ENCODE results near the gene GPR26.

DNA sequence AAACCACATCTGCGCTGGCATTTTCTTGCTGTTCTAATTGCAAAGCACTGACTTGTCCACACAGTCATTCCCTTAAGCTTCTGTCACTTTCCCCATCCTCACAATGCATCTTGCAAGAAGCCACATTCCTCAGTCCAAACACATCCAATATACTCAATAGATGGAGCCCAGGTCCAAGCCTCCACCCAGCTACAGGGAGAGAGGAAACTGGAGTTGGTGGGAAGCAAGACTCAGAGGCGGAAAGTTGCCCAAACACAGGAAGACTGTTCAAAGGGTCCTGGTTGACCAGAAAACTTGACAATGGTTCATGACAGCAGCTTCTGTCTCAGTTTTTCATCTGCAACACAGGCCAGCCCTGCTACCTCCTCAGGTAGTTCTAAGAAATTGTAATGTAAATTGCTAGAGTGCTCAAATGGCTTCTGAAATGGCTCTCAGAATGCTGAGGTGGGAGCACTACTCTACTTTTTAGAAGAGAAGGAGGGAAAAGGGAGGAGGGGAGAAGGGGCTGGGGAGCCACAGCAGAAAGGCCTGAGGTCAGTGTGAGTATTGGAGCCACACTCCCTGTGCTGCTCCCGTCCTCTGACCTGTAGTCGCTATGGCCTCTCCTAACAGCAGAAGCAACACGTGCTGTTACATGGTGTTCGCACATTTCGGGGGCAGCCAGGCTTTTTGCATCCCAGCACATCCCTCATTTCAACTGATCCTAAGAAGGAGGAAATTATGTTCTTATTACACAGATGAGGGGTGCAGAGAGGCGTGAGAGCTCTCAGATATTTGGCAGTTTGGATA is 46.9 kb upstream of the GPR26 start:
- TF ChIP-seq, protein P1, sequence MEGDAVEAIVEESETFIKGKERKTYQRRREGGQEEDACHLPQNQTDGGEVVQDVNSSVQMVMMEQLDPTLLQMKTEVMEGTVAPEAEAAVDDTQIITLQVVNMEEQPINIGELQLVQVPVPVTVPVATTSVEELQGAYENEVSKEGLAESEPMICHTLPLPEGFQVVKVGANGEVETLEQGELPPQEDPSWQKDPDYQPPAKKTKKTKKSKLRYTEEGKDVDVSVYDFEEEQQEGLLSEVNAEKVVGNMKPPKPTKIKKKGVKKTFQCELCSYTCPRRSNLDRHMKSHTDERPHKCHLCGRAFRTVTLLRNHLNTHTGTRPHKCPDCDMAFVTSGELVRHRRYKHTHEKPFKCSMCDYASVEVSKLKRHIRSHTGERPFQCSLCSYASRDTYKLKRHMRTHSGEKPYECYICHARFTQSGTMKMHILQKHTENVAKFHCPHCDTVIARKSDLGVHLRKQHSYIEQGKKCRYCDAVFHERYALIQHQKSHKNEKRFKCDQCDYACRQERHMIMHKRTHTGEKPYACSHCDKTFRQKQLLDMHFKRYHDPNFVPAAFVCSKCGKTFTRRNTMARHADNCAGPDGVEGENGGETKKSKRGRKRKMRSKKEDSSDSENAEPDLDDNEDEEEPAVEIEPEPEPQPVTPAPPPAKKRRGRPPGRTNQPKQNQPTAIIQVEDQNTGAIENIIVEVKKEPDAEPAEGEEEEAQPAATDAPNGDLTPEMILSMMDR (IDR thresholded peaks at IDR 0.05): no peak
- TF ChIP-seq POLR2A (IDR thresholded peaks at IDR 0.05): no peak
